GM21825 (cell line): ENCODE data around the gene PLXNB3.

Source experiments
- ATAC-seq: cut with Tn5 transposase; IDR thresholded peaks from one replicate; pipeline ENCODE4 v1.9.1; 2021; ENCODE audit warnings: mild to moderate bottlenecking, moderate library complexity; ENCODE audit not compliant: unreplicated experiment

The PLXNB3 gene

DNA sequence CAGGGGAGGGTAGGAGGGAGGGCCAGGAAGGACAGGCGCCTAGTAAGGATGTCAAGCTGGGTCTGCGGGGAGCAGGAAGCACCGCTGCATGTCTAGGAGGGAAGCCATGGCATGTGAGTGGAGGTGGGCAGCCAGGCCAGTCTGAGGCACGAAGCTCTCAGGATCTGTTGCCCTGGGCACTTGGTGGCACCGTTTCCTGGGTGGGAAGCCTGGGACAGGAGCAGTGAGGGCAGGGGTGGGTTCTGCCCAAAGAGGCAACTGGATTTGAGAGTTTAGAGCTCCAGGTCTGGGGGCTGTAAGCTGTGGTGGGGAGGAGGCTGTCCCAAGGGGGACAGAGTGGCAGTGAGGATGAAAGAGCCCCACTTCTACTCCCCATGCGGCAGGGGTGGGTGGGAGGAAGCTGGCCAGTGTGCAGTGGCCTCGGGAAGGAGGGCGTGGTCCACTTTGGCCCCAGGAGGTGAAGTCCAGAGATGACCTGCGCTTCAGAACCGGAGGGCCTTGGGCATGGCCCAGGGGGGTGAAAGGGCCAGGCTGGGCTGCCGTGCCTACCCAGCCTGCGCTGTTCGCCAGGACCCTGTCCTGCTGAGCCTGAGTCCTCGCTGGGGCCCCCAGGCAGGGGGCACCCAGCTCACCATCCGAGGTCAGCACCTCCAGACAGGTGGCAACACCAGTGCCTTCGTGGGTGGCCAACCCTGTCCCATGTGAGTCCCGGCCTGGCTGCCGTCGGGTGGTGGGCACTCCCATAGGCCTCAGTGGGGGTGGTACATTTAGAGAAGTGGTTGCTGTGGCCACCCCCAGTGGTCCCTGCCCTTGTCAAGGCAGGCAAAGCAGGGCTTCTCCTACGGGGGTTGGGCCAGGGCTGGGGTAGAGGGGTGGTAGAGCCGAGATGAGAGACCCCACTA, 8.5 kb downstream of the PLXNB3 start:
- ATAC-seq: no peak

DNA sequence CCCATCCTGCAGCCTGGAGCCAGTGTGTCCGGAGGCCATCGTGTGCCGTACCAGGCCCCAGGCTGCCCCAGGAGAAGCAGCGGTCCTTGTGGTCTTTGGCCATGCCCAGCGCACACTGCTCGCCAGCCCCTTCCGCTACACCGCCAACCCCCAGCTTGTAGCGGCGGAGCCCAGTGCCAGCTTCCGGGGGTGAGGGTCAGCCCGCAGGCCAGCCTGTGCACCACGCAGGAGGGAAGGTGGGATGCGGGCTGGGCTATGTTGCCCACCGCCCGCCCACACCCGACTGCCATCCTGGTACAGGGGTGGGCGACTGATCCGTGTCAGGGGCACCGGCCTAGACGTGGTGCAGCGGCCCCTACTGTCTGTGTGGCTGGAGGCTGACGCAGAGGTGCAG, 9.2 kb downstream of the PLXNB3 start:
- no peak for ATAC-seq

DNA sequence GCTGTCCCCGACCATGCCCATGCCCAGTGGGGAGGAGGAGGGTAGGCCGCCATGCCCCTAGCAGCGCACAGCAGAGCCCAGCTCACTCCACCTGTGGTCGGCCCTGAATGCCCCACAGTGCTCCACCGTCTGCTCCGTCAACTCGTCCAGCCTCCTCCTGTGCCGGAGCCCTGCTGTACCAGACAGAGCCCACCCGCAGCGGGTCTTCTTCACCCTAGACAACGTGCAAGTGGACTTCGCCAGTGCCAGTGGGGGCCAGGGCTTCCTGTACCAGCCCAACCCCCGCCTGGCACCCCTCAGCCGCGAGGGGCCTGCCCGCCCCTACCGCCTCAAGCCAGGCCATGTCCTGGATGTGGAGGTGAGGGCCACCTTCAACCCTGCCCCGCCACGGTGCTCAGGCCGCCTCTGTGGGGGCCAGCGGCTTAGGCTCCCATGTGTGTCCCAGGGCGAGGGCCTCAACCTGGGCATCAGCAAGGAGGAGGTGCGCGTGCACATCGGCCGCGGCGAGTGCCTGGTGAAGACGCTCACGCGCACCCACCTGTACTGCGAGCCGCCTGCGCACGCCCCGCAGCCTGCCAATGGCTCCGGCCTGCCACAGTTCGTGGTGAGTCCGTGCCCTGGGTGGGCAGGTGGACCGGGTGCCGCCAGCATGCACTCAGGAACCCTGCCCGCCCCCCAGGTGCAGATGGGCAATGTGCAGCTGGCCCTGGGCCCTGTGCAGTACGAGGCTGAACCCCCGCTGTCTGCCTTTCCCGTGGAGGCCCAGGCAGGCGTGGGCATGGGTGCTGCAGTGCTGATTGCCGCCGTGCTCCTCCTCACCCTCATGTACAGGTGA, 9.9 kb downstream of the PLXNB3 start:
- no peak for ATAC-seq

DNA sequence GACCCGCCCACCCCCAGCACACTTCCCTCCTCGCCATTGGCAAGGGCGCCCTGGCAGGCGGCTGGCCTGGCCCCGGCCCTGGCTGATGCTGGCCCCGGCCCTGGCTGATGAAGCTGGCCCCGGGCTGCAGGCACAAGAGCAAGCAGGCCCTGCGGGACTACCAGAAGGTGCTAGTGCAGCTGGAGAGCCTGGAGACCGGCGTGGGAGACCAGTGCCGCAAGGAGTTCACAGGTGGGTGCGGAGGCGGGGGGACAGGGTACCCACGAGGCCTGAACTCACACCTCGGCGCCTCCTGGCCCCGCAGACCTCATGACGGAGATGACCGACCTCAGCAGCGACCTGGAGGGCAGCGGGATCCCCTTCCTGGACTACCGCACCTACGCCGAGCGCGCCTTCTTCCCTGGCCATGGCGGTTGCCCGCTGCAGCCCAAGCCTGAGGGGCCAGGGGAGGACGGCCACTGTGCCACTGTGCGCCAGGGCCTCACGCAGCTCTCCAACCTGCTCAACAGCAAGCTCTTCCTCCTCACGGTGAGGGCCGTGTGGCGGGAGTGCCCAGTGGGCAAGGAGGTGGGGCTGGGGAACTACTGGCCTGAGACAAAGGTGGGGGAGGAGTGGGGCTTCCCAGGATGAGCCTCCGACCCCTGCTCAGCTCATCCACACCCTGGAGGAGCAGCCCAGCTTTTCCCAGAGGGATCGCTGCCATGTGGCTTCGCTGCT, 10.7 kb downstream of the PLXNB3 start:
- no peak for ATAC-seq

DNA sequence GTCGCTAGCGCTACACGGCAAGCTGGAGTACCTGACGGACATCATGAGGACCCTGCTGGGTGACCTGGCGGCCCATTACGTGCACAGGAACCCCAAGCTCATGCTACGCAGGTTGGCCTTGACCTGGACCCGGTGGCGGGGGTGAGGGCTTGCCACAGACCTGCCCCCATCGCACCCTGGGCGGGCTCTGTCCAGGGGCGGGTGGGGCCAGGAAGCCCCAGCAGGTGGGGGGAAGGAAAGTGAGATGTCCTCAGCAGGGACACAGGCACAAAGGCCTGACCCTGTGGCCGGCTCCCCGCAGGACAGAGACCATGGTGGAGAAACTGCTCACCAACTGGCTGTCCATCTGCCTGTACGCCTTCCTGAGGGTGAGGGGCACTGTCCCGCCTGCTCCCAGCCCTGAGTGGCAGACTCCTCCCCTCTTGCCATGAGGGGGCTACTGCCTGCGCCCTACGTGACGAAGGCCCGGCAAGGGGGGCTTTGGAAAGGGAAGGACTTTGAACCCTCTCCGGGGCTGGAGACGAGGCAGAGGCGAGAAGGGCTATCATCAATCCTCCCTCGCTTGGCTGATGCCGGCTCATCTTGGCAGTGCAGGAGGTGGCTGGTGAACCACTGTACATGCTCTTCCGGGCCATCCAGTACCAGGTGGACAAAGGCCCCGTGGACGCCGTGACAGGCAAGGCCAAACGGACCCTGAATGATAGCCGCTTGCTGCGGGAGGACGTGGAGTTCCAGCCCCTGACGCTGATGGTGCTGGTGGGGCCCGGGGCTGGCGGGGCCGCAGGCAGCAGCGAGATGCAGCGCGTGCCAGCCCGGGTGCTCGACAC, 11.5 kb downstream of the PLXNB3 start:
- ATAC-seq: no peak

DNA sequence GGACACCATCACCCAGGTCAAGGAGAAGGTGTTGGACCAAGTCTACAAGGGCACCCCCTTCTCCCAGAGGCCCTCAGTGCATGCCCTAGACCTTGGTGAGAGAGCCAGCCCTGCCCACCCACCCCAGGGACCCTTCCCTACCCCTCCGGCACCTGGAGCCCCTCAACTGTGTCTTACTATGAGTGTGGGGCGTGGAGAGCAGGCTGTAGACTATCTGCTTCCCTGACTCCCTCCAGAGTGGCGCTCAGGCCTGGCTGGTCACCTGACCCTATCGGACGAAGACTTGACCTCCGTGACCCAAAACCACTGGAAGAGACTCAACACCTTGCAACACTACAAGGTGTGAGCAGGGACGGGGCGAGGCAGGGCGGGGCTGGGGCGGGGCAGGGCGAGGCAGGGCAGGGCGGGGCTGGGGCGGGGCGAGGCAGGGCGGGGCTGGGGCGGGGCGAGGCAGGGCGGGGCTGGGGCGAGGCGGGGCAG, 12.1 kb downstream of the PLXNB3 start:
- ATAC-seq: no peak

DNA sequence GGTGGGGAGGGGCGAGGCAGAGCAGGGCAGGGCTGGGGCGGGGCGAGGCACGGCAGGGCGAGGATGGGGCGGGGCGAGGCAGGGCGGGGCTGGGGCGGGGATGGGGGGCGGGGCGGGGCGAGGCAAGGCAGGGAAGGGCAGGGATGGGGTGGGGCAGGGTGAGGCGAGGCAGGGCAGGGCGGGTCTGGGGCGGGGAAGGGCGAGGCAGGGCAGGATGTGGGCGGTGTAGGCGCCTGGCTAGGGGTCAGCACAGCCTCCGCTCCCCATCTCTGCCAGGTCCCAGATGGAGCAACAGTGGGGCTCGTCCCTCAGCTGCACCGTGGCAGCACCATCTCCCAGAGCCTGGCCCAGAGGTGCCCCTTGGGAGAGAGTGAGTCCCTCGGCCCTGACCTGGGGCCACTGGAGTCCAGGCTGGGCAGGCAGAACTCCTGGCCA, 12.6 kb downstream of the PLXNB3 start:
- ATAC-seq: no peak

DNA sequence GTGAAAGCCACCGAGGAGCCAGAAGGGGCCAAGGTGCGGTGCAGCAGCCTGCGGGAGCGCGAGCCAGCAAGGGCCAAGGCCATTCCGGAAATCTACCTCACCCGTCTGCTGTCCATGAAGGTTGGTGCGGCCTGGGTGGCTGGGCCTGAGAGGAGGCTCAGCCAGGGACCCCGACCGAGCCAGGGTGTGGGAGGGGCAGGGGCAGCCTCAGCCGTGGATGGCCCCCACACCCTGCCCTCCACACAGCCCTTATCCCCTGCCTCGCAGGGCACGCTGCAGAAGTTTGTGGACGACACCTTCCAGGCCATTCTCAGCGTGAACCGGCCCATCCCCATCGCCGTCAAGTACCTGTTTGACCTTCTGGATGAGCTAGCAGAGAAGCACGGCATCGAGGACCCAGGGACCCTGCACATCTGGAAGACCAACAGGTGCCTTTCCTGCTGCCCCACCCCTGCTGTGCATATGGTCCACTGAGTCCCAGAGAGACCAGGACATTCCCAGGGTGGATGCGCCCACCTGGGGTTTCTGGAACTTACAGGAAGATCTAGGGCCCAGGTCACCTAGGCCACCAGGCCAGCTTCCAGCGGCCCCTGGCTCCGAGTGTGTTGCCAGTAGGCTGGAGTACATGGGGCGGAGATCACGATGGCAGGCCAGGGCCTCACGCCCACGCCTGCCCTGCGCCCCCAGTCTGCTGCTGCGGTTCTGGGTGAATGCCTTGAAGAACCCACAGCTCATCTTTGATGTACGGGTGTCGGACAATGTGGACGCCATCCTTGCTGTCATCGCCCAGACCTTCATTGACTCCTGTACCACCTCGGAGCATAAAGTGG, 13.4 kb downstream of the PLXNB3 start:
- no peak for ATAC-seq

DNA sequence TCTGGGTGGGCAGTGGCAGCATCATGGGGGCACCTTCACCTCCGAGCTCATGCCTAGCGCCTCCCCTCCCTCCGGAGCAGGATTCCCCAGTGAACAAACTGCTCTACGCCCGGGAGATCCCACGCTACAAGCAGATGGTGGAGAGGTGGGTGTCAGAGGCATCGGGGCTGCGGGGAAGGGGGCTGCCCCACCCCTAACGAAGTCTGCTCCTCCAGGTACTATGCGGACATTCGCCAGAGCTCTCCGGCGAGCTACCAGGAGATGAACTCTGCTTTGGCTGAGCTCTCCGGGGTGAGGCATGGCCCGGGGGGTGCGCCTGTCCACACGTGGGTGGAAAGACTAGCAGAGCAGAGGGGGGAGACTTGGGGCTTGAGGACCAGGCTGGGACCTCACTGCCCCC, 14.1 kb downstream of the PLXNB3 start:
- no peak for ATAC-seq

DNA sequence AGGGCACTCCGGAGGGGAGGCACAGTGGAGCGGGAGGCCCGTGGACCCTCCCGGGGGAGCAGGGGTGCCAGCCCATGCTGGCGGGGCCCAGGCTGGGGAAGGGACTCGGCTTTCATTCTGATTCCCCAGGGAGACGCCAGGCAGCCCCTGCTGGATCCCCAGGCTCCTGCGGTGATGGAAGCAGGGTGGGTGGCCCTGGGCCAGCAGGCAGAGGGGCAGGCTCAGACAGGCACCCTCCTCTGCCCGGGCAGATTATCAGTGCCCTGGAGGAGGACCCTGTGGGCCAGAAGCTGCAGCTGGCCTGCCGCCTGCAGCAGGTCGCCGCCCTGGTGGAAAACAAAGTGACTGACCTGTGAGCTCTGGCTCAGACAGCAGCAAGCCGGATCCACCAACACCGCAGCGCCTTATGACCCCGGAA, 14.6 kb downstream of the PLXNB3 start:
- ATAC-seq: no peak

DNA sequence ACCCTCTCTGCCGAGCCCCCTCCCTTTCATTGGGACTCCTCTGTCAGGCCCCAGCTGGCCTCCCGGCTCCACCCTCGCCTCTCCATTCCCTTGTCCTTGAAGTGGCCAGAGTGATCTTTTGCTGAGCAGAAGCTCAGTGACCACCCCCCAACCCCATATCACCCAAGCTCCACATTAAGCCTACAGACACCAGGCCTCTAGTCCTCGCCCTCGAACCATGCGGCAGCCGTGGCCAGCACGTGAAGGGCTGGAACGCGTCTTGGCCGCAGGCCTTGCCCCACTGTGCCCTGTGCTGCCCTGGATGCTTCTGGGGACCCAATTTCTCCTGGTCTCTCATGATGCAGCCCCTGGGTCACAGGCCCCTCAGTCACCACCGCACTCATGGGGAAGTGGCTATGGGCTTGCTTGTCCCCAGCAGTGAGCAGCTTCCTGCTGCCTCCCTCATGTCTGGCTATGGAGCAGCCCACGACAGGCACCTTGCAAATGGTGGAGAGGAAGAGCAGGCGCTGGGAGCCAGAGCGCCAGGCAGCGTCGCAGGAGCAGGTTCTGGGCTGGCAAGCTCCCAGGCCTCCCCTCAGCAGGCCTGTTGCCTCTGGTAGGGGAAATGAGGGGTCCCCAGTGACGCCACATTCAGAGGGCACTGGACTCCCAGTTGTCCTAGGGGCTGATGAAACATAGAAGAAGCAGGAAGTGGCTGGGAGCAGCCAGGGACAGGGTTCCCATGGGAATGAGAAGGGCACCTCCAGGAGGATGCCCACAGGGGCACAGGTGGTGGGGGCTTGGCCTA, 16.0 kb downstream of the PLXNB3 start:
- no peak for ATAC-seq

DNA sequence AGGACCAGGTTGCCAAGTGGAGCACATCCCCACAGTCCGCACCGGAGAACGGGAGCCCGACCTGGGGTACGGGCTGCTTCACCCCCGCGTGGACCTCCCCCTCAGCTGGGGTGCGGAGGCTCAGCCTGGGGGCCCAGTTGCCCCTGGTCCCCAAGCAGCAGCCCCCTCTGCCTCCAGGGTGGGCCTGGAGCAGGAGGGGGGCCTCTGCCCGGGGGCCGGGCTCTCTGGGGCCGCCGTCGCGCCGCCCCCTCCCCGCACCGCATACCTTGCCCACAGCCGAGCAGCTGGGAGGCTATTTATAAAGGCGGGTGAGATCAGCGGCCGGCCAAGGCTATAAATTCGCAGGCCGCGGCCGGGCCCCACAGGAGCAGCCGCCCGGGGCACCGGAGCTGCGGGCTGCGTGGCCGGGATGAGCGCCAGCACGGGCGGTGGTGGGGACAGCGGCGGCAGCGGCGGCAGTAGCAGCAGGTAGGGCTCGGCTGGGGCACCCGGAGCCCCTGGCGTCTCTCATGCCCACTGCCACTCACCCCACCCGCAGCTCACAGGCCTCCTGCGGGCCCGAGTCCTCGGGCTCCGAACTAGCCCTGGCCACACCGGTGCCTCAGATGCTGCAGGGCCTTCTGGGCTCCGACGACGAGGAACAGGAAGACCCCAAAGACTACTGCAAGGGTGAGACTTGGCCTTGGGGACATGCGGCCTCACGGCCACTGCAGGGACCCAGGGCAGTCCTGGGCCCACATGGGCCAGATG, 16.8 kb downstream of the PLXNB3 start, which contains the start of gene SRPK3:
Gene SRPK3 (plus strand): TSS at position 364 of the 750 bp plus-strand sequence. CDS start 46 bp downstream, at position 410.
- ATAC-seq: no peak

DNA sequence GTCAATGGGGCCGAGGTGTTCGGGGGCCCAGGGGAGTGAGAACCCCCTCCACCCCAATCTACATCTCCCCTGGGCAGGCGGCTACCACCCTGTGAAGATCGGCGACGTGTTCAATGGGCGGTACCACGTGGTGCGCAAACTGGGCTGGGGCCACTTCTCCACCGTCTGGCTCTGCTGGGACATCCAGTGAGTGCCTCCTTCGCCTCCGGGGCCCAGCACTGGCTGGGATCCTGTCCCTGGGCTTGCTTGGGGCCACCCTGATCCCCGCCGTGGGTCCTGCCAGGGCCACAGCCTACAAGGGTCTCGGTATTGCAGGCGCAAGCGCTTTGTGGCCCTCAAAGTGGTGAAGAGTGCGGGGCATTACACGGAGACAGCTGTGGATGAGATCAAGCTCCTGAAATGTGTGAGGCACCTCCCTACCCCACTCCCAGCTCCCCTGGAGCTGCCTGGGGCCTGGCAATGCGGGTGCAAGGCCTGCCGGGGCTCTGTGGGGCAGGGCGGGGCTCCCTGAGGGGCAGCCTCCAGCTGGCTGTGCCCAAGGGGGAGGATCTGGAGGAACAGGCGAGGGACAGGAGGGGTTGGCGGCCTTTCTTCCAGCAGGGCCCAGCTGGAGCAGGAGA, 17.5 kb downstream of the PLXNB3 start:
- no peak for ATAC-seq

DNA sequence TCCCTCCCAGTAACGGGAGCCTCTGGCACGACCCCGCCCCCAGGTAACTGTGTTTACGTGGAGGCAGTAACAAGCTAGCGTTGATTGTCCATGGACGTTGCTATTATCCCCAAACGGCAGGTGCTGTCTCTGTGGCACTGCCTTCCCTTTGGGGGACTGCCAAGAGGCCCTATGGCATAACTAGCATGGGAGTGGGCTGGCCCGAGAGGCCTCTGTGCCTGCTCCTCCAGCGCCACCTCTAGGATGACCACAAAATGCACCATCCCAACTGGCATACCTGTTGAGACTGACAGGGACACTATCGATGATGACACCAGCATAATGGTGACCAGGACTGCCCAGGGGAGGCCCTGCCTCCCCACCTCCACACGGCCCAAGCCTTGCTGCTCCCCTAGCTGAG, 18.3 kb downstream of the PLXNB3 start:
- no peak for ATAC-seq

DNA sequence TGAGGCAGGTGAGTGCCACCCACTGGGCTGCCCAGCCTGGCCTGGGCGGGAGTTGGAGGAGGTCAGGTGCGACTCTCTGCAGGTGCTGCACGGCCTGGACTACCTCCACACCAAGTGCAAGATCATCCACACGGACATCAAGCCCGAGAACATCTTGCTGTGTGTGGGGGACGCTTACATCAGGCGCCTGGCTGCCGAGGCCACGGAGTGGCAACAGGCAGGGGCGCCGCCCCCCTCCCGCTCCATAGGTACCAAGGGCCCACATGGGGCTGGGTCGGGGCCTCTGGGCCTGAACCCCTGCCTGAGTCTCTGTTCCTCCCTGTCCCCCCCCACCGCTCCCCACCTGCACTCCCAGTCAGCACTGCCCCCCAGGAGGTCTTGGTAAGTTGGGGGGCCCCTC, 18.8 kb downstream of the PLXNB3 start:
- ATAC-seq: no peak

DNA sequence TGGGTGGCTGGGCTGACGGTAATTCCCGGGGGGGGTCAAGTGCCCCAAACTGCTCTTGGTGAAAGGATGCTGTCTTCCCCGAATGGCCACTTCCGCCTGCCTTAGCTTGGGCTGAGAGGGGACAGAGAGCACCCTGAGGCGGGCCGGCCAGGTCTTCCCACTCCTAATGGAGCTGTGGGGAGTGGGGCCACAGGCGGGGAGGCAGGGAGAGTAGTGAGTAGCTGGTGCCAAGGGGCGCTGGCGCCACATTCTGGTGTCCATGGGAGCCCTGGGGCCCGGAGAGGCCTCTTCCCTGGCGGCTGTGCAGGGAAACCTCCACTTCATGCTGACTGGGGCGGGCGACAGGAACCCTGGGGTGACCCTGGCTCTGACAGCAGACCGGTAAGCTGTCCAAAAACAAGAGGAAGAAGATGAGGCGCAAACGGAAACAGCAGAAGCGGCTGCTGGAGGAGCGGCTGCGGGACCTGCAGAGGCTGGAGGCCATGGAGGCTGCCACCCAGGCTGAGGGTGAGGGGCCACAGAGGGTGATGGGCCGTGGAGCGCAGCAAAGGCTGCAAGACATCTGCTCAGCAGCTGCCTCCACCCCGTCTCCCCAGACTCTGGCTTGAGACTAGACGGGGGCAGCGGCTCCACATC, 19.4 kb downstream of the PLXNB3 start:
- ATAC-seq: no peak
